A549 (cell line): ENCODE results near the gene ZNF804B. TPM values are rescaled to one million over a fixed set of nuclear protein-coding genes. Genes with fewer than 3 reads are reported as not detected.

Experiments
- ATAC-seq, 2 experiments: fragments of 200-7000 bp in 1 of 2; fragments of >200 bp in 1 of 2; cut with Nextera tagmentation in 1 of 2; cut with Tn5 transposase in 1 of 2; 3 replicates each; pipeline versions ENCODE4 v1.8.0 to v1.9.1; 2018 to 2020; ENCODE audit warnings: mild to moderate bottlenecking in 1 of 2, moderate library complexity in 1 of 2
- CTCF ChIA-PET: fragments of 300-600 bp; sonication (Branson Sonifier 250); formaldehyde crosslinking; extraction: SDS; loops from one replicate; lab custom pipeline; 2021; ENCODE audit warnings: antibody characterized with exemption, inconsistent platforms; lab: Yijun Ruan, JAX
- POLR2A ChIA-PET: fragments of 350-600 bp; formaldehyde crosslinking; extraction: SDS; loops from one replicate; lab custom pipeline; 2021; ENCODE audit warnings: antibody characterized with exemption, inconsistent platforms; lab: Yijun Ruan, JAX
- DNase-seq, 2 experiments: peaks; one replicate each; pipeline versions ENCODE4 v3.0.0 to v3.0.0-alpha.2; 2011 to 2016; ENCODE audit warnings: low read depth in 1 of 2, low spot score in 1 of 2
- FAIRE-seq: peaks from 2 replicates; lab custom pipeline; 2011; peaks lifted over from hg19 to GRCh38; lab: Jason Lieb, UNC
- H3K27ac ChIP-seq, 2 experiments: fragments of >200 bp; sonication (Bioruptor Twin); formaldehyde crosslinking; 3 replicates each; pipeline ENCODE4 v1.5.1; 2016 to 2017
- H3K4me1 ChIP-seq: fragments of >200 bp; sonication (Bioruptor Twin); formaldehyde crosslinking; 3 replicates; pipeline ENCODE4 v1.6.1; 2016
- H3K4me2 ChIP-seq: fragments of >200 bp; sonication (Bioruptor Twin); formaldehyde crosslinking; 3 replicates; pipeline ENCODE4 v1.6.1; 2016
- H3K4me3 ChIP-seq: fragments of >200 bp; sonication (Bioruptor Twin); formaldehyde crosslinking; 3 replicates; pipeline ENCODE4 v1.5.1; 2016
- H3K9me3 ChIP-seq: fragments of >200 bp; sonication (Bioruptor Twin); formaldehyde crosslinking; 3 replicates; pipeline ENCODE4 v1.6.1; 2016
- BHLHE40 ChIP-seq: IDR thresholded peaks from 2 replicates; pipeline ENCODE4 v1.6.1; 2012; ENCODE audit warnings: low read depth, low read length, inconsistent platforms
- CBX2 ChIP-seq: fragments of 200-600 bp; sonication (generic); IDR thresholded peaks from 2 replicates; pipeline ENCODE4 v1.6.1; 2016; ENCODE audit warnings: low read depth, mild to moderate bottlenecking, borderline replicate concordance
- CBX8 ChIP-seq: fragments of 200-600 bp; sonication (generic); IDR thresholded peaks from 2 replicates; pipeline ENCODE4 v1.6.1; 2016
- CEBPB ChIP-seq, 2 experiments: fragments of >200 bp in 1 of 2; sonication (Bioruptor Twin) in 1 of 2; formaldehyde crosslinking in 1 of 2; IDR thresholded peaks; 2 replicates each; pipeline ENCODE4 v1.6.1; 2012 to 2016
- CTCF ChIP-seq: fragments of >200 bp; sonication (Bioruptor Twin); formaldehyde crosslinking; IDR thresholded peaks from 3 replicates; pipeline ENCODE4 v1.5.1; 2016
- EHF ChIP-seq: fragments of 250-450 bp; sonication (Bioruptor Pico); IDR thresholded peaks from 2 replicates; pipeline ENCODE4 v1.5.0; 2020; ENCODE audit warnings: mild to moderate bottlenecking
- FOSB ChIP-seq: fragments of 250-450 bp; sonication (Bioruptor Pico); IDR thresholded peaks from 2 replicates; pipeline ENCODE4 v1.5.0; 2020; ENCODE audit warnings: mild to moderate bottlenecking, moderate library complexity
- FOSL2 ChIP-seq, 2 experiments: fragments of 450-650 bp in 1 of 2; fragments of >200 bp in 1 of 2; sonication (Bioruptor Twin) in 1 of 2; formaldehyde crosslinking; IDR thresholded peaks; 2 replicates each; pipeline versions ENCODE4 v1.5.0 to v1.6.1; 2016 to 2020; ENCODE audit warnings: mild to moderate bottlenecking in 1 of 2, moderate library complexity in 1 of 2
- HDAC2 ChIP-seq: fragments of 200-600 bp; sonication (generic); IDR thresholded peaks from 2 replicates; pipeline ENCODE4 v1.6.1; 2016
- HES2 ChIP-seq: fragments of >200 bp; sonication (Bioruptor Twin); formaldehyde crosslinking; IDR thresholded peaks from 2 replicates; pipeline ENCODE4 v1.6.1; 2016
- HMGXB4 ChIP-seq: fragments of 250-450 bp; sonication (Bioruptor Pico); IDR thresholded peaks from 2 replicates; pipeline ENCODE4 v1.5.0; 2021; ENCODE audit warnings: mild to moderate bottlenecking, moderate library complexity, borderline replicate concordance
- HOXB13 ChIP-seq: fragments of 250-450 bp; sonication (Bioruptor Pico); IDR thresholded peaks from 2 replicates; pipeline ENCODE4 v1.5.0; 2020; ENCODE audit warnings: low read depth, mild to moderate bottlenecking, moderate library complexity
- KDM1A ChIP-seq: fragments of 200-600 bp; sonication (generic); IDR thresholded peaks from 2 replicates; pipeline ENCODE4 v1.6.1; 2016; ENCODE audit warnings: low read depth, mild to moderate bottlenecking
- KDM5A ChIP-seq: fragments of 200-600 bp; sonication (generic); IDR thresholded peaks from 2 replicates; pipeline ENCODE4 v1.6.1; 2016; ENCODE audit warnings: antibody characterized with exemption, mild to moderate bottlenecking
- MAFK ChIP-seq: fragments of 450-650 bp; IDR thresholded peaks from 2 replicates; pipeline ENCODE4 v1.6.1; 2014; ENCODE audit not compliant: partially characterized antibody
- MAX ChIP-seq: IDR thresholded peaks from 2 replicates; pipeline ENCODE4 v1.6.1; 2012
- MAZ ChIP-seq: fragments of 150-350 bp; IDR thresholded peaks from 2 replicates; pipeline ENCODE4 v1.6.1; 2014; ENCODE audit warnings: antibody characterized with exemption, low read depth, low read length, borderline replicate concordance
- NFE2L2 ChIP-seq: fragments of 150-350 bp; conservative IDR thresholded peaks from 2 replicates; pipeline ENCODE4 v1.6.1; 2014; ENCODE audit warnings: low read length
- NR3C1 ChIP-seq: fragments of >200 bp; sonication (Bioruptor Twin); formaldehyde crosslinking; IDR thresholded peaks from 3 replicates; pipeline ENCODE4 v1.6.1; 2017
- PBX3 ChIP-seq: IDR thresholded peaks from 2 replicates; pipeline ENCODE4 v1.6.1; 2012
- REST ChIP-seq: fragments of 200-600 bp; sonication (generic); IDR thresholded peaks from 2 replicates; pipeline ENCODE4 v1.6.1; 2016; ENCODE audit warnings: antibody characterized with exemption, mild to moderate bottlenecking, moderate library complexity
- RFX5 ChIP-seq: fragments of 450-650 bp; IDR thresholded peaks from 2 replicates; pipeline ENCODE4 v1.7.1; 2014; ENCODE audit warnings: antibody characterized with exemption, mild to moderate bottlenecking, moderate library complexity
- SMC3 ChIP-seq: fragments of >200 bp; sonication (Bioruptor Twin); formaldehyde crosslinking; IDR thresholded peaks from 3 replicates; pipeline ENCODE4 v1.6.1; 2018; ENCODE audit warnings: inconsistent platforms
- SREBF2 ChIP-seq: fragments of 450-650 bp; IDR thresholded peaks from 2 replicates; pipeline ENCODE4 v1.6.1; 2014; ENCODE audit warnings: mild to moderate bottlenecking, moderate library complexity
- TFCP2L1 ChIP-seq: fragments of 250-450 bp; sonication (Bioruptor Pico); IDR thresholded peaks from 2 replicates; pipeline ENCODE4 v1.5.0; 2021; ENCODE audit warnings: mild to moderate bottlenecking
- ZFP36 ChIP-seq: fragments of 450-650 bp; IDR thresholded peaks from 2 replicates; pipeline ENCODE4 v1.6.1; 2014; ENCODE audit warnings: borderline replicate concordance; ENCODE audit not compliant: partially characterized antibody
- ZNF302 ChIP-seq: fragments of 250-450 bp; sonication (Bioruptor Pico); IDR thresholded peaks from 2 replicates; pipeline ENCODE4 v1.9.0; 2021; ENCODE audit warnings: inconsistent platforms, mild to moderate bottlenecking, moderate library complexity
- ZSCAN20 ChIP-seq: fragments of 250-450 bp; sonication (Bioruptor Pico); IDR thresholded peaks from 2 replicates; pipeline ENCODE4 v1.8.0; 2022; ENCODE audit warnings: mild to moderate bottlenecking, moderate library complexity
- WGBS: methylation state at CpG from one replicate; pipeline ENCODE4 v1.1.6; 2017; ENCODE audit errors: missing lambda C conversion rate; 5-methylcytosine and 5-hydroxymethylcytosine counted together
- polyA plus RNA-seq, 4 experiments: library from polyadenylated mRNA; depleted of rRNA in 3 of 4; stranded (reverse); fragments of >200 nt; fragmentation: RNase III in 1 of 4; extraction: RNeasy Plus Mini Kit Qiagen cat#74134 plus additional on column Dnase treatment in 1 of 4; gene quantifications; 2 replicates in 3 of 4; 3 replicates in 1 of 4; pipeline ENCODE4 v1.2.3, GENCODE V29; 2011 to 2017

ZNF804B gene
- polyA plus RNA-seq, 2 of the 4 experiments (the other 2 are of a cell fraction): not detected

- Histone ChIP-seq H3K27ac (no peak overlapping the region), H3K9me3 (0 out of 3 replicates have a peak, but pooled peaks cover 2% of the 10 kb centered on the region), H3K4me1 (no peaks in the 10 kb centered on the region), H3K4me2 (no peak overlapping the region), H3K4me3 (no peak overlapping the region)
- CTCF ChIA-PET: no interaction called here
- POLR2A ChIA-PET: no interaction called here
- DNase-seq (no peak), ATAC-seq (no peak), FAIRE-seq (no peak)
- TF ChIP-seq BHLHE40: no peak
- no peak for TF ChIP-seq MAX
- no peak for TF ChIP-seq HDAC2
- no peak for TF ChIP-seq REST
- TF ChIP-seq HOXB13 (CRISPR knock-in tag): no peak
- no peak for TF ChIP-seq NR3C1
- TF ChIP-seq CTCF: no peak
- no peak for TF ChIP-seq TFCP2L1 (CRISPR knock-in tag)
- no peak for TF ChIP-seq KDM5A
- TF ChIP-seq CBX8: no peak
- TF ChIP-seq CEBPB (IDR thresholded peaks at IDR 0.05): no peak
- no peak for TF ChIP-seq RFX5
- TF ChIP-seq ZSCAN20 (CRISPR knock-in tag): no peak
- no peak for TF ChIP-seq MAFK
- 0% methylated on average over 1 of the region's 1 CpG for WGBS
Measured at GRCh38 chr7:89316584-89317251, 557.2 kb downstream of the ZNF804B start.

- Histone ChIP-seq H3K4me3 (no peak overlapping the region), H3K4me2 (no peak overlapping the region), H3K4me1 (no peaks in the 10 kb centered on the region), H3K9me3 (no peaks in the 10 kb centered on the region), H3K27ac (no peak overlapping the region)
- TF ChIP-seq HES2 (no peak), KDM1A (no peak), CEBPB (IDR thresholded peaks at IDR 0.05) (no peak), PBX3 (no peak), CBX8 (no peak), ZNF302 (no peak), RFX5 (no peak), KDM5A (no peak), NFE2L2 (no peak), HDAC2 (no peak), TFCP2L1 (CRISPR knock-in tag) (no peak), MAZ (no peak), FOSL2 (IDR thresholded peaks at IDR 0.05) (no peak), FOSL2 (CRISPR knock-in tag; IDR thresholded peaks at IDR 0.05) (no peak), SREBF2 (no peak), EHF (CRISPR knock-in tag) (no peak), FOSB (no peak), HMGXB4 (CRISPR knock-in tag) (no peak), SMC3 (no peak), ZFP36 (no peak), CBX2 (no peak)
- WGBS: 0% methylated on average over 1 of the region's 1 CpG
- ChIA-PET POLR2A (no interaction called here), CTCF (no interaction called here)
- ATAC-seq (no peak), DNase-seq (no peak), FAIRE-seq (no peak)
Measured at GRCh38 chr7:89332026-89332425, 572.5 kb downstream of the ZNF804B start.
